ENCODE data around the gene UPK3BL1. TPM values are rescaled to one million over a fixed set of nuclear protein-coding genes. Genes with fewer than 3 reads are reported as not detected.
"Not testable (repeated sequence)": the region's sequence is repeated elsewhere in the genome, so short reads cannot be mapped to it uniquely, and the experiment has no call there.

Gene UPK3BL1
- total RNA-seq, 1 donor from 2014 or later = 21.9 TPM

- not testable (repeated sequence) for H3K27ac Mint-ChIP-seq (ENCODE audit: unreplicated experiment); H3K4me3 Mint-ChIP-seq (ENCODE audit: unreplicated experiment); H3K27me3 Mint-ChIP-seq (ENCODE audit: unreplicated experiment); DNase-seq; H3K9me3 Mint-ChIP-seq (ENCODE audit: unreplicated experiment); H3K36me3 Mint-ChIP-seq (ENCODE audit: unreplicated experiment); H3K4me1 Mint-ChIP-seq (ENCODE audit: low read depth, unreplicated experiment)
These were observed 24.3 kb upstream of the UPK3BL1 start for GRCh38 chr7:102666850-102667249.

DNA sequence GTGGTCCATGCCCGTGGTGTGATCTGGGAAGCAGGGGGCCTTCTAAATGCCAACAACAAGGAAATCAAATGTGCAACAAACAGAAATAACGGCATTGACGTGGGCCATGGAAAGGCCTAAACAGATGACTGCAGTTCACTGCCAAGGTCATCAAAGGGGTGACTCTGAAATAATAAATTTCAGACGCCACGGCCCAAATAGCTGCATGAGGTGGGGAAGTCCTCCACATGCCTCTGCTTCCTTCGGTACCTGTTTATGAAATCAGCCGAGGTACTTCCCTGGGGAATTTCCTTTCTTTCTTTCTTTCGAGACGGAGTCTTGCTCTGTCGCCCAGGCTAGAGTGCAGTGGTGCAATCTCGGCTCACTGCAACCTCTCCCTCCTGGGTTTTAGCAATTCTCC, 22.2 kb upstream of the UPK3BL1 start:
- not testable (repeated sequence) for DNase-seq; H3K27ac Mint-ChIP-seq (ENCODE audit: unreplicated experiment); H3K4me3 Mint-ChIP-seq (ENCODE audit: unreplicated experiment); H3K36me3 Mint-ChIP-seq (ENCODE audit: unreplicated experiment); H3K27me3 Mint-ChIP-seq (ENCODE audit: unreplicated experiment); H3K9me3 Mint-ChIP-seq (ENCODE audit: unreplicated experiment); H3K4me1 Mint-ChIP-seq (ENCODE audit: low read depth, unreplicated experiment)

GRCh38 chr7:102649924-102650323, 7.3 kb upstream of the UPK3BL1 start, which contains the start of gene SPDYE2B:
SPDYE2B (plus strand) TSS chr7:102650319; CDS start chr7:102652349, 2,030 bp downstream.
- H3K27ac Mint-ChIP-seq (ENCODE audit: unreplicated experiment); H3K9me3 Mint-ChIP-seq (ENCODE audit: unreplicated experiment); H3K27me3 Mint-ChIP-seq (ENCODE audit: unreplicated experiment); DNase-seq; H3K36me3 Mint-ChIP-seq (ENCODE audit: unreplicated experiment); H3K4me1 Mint-ChIP-seq (ENCODE audit: low read depth, unreplicated experiment); H3K4me3 Mint-ChIP-seq (ENCODE audit: unreplicated experiment): not testable (repeated sequence)

GRCh38 chr7:102647813-102648212, 5.2 kb upstream of the UPK3BL1 start:
- DNase-seq = peak; percentile 2
- not testable (repeated sequence) for H3K4me3 Mint-ChIP-seq (ENCODE audit: unreplicated experiment); H3K36me3 Mint-ChIP-seq (ENCODE audit: unreplicated experiment); H3K9me3 Mint-ChIP-seq (ENCODE audit: unreplicated experiment); H3K27me3 Mint-ChIP-seq (ENCODE audit: unreplicated experiment); H3K4me1 Mint-ChIP-seq (ENCODE audit: low read depth, unreplicated experiment); H3K27ac Mint-ChIP-seq (ENCODE audit: unreplicated experiment)

GRCh38 chr7:102643404-102643803, 813 bp upstream of the UPK3BL1 start:
- not testable (repeated sequence) for H3K4me1 Mint-ChIP-seq (ENCODE audit: low read depth, unreplicated experiment); H3K27me3 Mint-ChIP-seq (ENCODE audit: unreplicated experiment); DNase-seq; H3K27ac Mint-ChIP-seq (ENCODE audit: unreplicated experiment); H3K36me3 Mint-ChIP-seq (ENCODE audit: unreplicated experiment); H3K4me3 Mint-ChIP-seq (ENCODE audit: unreplicated experiment); H3K9me3 Mint-ChIP-seq (ENCODE audit: unreplicated experiment)

GRCh38 chr7:102638848-102639247, 3.7 kb downstream of the UPK3BL1 start:
- H3K9me3 Mint-ChIP-seq (ENCODE audit: unreplicated experiment) = not testable (repeated sequence)

GRCh38 chr7:102636956-102637355, 5.6 kb downstream of the UPK3BL1 start:
- H3K4me1 Mint-ChIP-seq (ENCODE audit: low read depth, unreplicated experiment) = not testable (repeated sequence)

More at GRCh38 chr7:102638848-102639247, 3.7 kb downstream of the UPK3BL1 start:
- peak; percentile 1 for DNase-seq
- not testable (repeated sequence) for H3K36me3 Mint-ChIP-seq (ENCODE audit: unreplicated experiment); H3K4me3 Mint-ChIP-seq (ENCODE audit: unreplicated experiment); H3K27me3 Mint-ChIP-seq (ENCODE audit: unreplicated experiment); H3K4me1 Mint-ChIP-seq (ENCODE audit: low read depth, unreplicated experiment); H3K27ac Mint-ChIP-seq (ENCODE audit: unreplicated experiment)

DNA sequence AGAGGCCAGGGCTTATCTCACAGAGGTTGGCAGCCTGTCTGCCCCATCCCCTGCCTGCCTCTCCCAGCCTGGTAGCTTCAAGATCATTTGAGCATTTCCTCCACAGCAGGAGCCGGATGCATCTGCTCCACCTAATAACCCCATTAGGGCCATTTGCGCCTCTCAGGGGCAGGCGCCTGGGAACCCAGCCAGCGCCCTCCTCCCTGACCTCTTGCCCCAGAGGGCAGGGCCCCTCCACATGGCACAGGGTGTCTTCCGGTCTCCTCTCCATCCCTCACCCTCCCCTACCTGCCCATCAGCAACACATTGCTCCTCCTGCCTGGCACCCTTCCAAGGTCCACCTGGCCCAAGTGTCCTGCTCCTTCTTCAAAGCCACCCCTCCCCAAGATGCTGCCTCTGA, 7.2 kb downstream of the UPK3BL1 start:
- H3K9me3 Mint-ChIP-seq (ENCODE audit: unreplicated experiment); H3K27me3 Mint-ChIP-seq (ENCODE audit: unreplicated experiment); H3K27ac Mint-ChIP-seq (ENCODE audit: unreplicated experiment); H3K4me3 Mint-ChIP-seq (ENCODE audit: unreplicated experiment); H3K36me3 Mint-ChIP-seq (ENCODE audit: unreplicated experiment); DNase-seq; H3K4me1 Mint-ChIP-seq (ENCODE audit: low read depth, unreplicated experiment): not testable (repeated sequence)

More at GRCh38 chr7:102636956-102637355, 5.6 kb downstream of the UPK3BL1 start:
- DNase-seq; H3K27ac Mint-ChIP-seq (ENCODE audit: unreplicated experiment); H3K27me3 Mint-ChIP-seq (ENCODE audit: unreplicated experiment); H3K9me3 Mint-ChIP-seq (ENCODE audit: unreplicated experiment); H3K4me3 Mint-ChIP-seq (ENCODE audit: unreplicated experiment); H3K36me3 Mint-ChIP-seq (ENCODE audit: unreplicated experiment): not testable (repeated sequence)

DNA sequence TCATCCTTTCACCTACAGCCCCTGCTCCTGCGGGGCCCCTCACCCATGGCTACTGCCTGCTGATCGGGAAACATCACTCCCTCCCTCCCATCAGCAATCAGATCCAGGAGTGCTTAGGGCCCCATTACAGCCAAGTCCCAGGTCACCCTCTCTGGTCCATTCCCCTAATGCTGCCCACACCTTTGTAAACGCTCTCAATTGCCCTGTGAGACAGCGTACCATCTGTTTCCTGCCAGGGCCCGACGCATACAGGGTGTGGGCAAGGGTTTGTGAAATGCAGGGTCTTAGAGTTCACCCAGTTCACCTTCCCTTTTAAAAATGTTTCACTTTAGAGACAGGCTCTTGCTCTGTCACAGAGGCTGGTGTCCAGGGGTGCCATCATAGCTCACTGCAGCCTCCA, 8.3 kb downstream of the UPK3BL1 start:
- H3K9me3 Mint-ChIP-seq (ENCODE audit: unreplicated experiment); H3K4me1 Mint-ChIP-seq (ENCODE audit: low read depth, unreplicated experiment); H3K27me3 Mint-ChIP-seq (ENCODE audit: unreplicated experiment); H3K36me3 Mint-ChIP-seq (ENCODE audit: unreplicated experiment); H3K4me3 Mint-ChIP-seq (ENCODE audit: unreplicated experiment); H3K27ac Mint-ChIP-seq (ENCODE audit: unreplicated experiment): not testable (repeated sequence)
- peak; percentile 6 for DNase-seq

DNA sequence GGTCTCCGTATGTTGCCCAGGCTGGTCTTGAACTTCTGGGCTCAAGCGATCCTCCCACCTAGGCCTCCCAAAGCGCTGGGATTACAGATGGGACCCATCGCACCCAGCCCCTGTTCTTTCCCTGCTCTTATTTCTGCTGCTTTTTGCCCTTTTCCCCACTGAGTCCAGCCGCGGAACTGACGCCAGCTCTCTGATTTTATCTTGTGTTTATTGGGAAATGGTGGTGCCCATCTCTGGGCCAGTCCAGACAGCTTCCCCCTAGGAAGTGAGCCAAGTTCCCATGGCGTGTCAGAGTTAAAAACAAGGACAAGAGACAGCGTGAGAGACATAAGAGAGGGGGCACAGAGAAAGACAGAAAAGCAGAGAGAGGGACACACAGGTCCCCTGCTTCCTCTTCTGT, 12.0 kb downstream of the UPK3BL1 start:
- H3K36me3 Mint-ChIP-seq (ENCODE audit: unreplicated experiment); H3K4me1 Mint-ChIP-seq (ENCODE audit: low read depth, unreplicated experiment); H3K9me3 Mint-ChIP-seq (ENCODE audit: unreplicated experiment); H3K4me3 Mint-ChIP-seq (ENCODE audit: unreplicated experiment); H3K27me3 Mint-ChIP-seq (ENCODE audit: unreplicated experiment); DNase-seq; H3K27ac Mint-ChIP-seq (ENCODE audit: unreplicated experiment): not testable (repeated sequence)

- H3K36me3 Mint-ChIP-seq (ENCODE audit: unreplicated experiment); H3K27ac Mint-ChIP-seq (ENCODE audit: unreplicated experiment); H3K4me1 Mint-ChIP-seq (ENCODE audit: low read depth, unreplicated experiment); H3K27me3 Mint-ChIP-seq (ENCODE audit: unreplicated experiment); DNase-seq; H3K4me3 Mint-ChIP-seq (ENCODE audit: unreplicated experiment); H3K9me3 Mint-ChIP-seq (ENCODE audit: unreplicated experiment): not testable (repeated sequence)
These were observed 15.2 kb downstream of the UPK3BL1 start for GRCh38 chr7:102627271-102627904.

DNA sequence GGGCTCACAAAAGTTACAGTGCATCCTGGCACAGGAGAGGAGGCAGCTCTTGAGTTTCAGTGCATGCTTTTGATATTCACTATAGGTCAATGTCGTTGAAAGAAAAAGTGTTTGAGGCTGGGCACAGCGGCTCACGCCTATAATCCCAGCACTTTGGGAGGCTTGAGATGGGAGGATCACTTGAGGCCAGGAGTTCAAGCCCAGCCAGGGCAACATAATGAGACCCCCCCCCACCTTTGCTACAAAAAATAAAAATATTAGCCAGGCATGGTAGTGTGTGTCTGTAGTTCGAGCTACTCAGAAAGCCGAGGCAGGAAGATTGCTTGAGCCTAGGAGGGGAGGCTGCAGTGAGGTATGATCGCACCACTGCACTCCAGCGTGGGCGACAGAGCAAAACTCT, 24.5 kb downstream of the UPK3BL1 start:
- not testable (repeated sequence) for DNase-seq; H3K27me3 Mint-ChIP-seq (ENCODE audit: unreplicated experiment); H3K36me3 Mint-ChIP-seq (ENCODE audit: unreplicated experiment); H3K9me3 Mint-ChIP-seq (ENCODE audit: unreplicated experiment); H3K4me1 Mint-ChIP-seq (ENCODE audit: low read depth, unreplicated experiment); H3K27ac Mint-ChIP-seq (ENCODE audit: unreplicated experiment); H3K4me3 Mint-ChIP-seq (ENCODE audit: unreplicated experiment)
